ENCODE results near the gene BTF3. TPM values are rescaled to one million over a fixed set of nuclear protein-coding genes. Genes with fewer than 3 reads are reported as not detected.

The BTF3 gene
- total RNA-seq, 1 experiment from 2014 or later: 861 TPM

GRCh38 chr5:73525606-73526203 lies 27.5 kb downstream of the BTF3 start:
- no peak overlapping the region for H3K18ac ChIP-seq (ENCODE audit: insufficient read length, low read depth, low read length)
- no CpG with 5 or more reads among the region's 3 CpGs for WGBS (ENCODE audit: extremely low coverage, insufficient read length, low lambda C conversion rate)
- H2AFZ ChIP-seq (ENCODE audit: low read length): no peak overlapping the region
- H3K36me3 Mint-ChIP-seq (ENCODE audit: insufficient read depth in 1 of 3, low read depth in 3 of 3): no peaks in the 10 kb centered on the region
- DNase-seq: no peak
- H3K4me1 ChIP-seq (ENCODE audit: insufficient read depth, low read length): peaks cover 2% of the 10 kb centered on the region; the same call in 1 of the 2 replicates
- TF ChIP-seq, protein P1, sequence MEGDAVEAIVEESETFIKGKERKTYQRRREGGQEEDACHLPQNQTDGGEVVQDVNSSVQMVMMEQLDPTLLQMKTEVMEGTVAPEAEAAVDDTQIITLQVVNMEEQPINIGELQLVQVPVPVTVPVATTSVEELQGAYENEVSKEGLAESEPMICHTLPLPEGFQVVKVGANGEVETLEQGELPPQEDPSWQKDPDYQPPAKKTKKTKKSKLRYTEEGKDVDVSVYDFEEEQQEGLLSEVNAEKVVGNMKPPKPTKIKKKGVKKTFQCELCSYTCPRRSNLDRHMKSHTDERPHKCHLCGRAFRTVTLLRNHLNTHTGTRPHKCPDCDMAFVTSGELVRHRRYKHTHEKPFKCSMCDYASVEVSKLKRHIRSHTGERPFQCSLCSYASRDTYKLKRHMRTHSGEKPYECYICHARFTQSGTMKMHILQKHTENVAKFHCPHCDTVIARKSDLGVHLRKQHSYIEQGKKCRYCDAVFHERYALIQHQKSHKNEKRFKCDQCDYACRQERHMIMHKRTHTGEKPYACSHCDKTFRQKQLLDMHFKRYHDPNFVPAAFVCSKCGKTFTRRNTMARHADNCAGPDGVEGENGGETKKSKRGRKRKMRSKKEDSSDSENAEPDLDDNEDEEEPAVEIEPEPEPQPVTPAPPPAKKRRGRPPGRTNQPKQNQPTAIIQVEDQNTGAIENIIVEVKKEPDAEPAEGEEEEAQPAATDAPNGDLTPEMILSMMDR (conservative IDR thresholded peaks at IDR 0.05): no peak
- H3K9me3 Mint-ChIP-seq: no peaks in the 10 kb centered on the region
- no peak overlapping the region for H4K5ac ChIP-seq (ENCODE audit: insufficient read length, low read depth, low read length)
- H3K27me3 ChIP-seq (ENCODE audit: insufficient read depth, low read length): no peaks in the 10 kb centered on the region
- H2AK5ac ChIP-seq (ENCODE audit: insufficient read length, low read length): no peak overlapping the region
- no peak overlapping the region for H3K9ac ChIP-seq (ENCODE audit: extremely low read depth, insufficient read length, low read length)
- H3K23me2 ChIP-seq (ENCODE audit: insufficient read length, low read depth, low read length, poor library complexity, severe bottlenecking): no peaks in the 10 kb centered on the region
- no peak overlapping the region for H2BK20ac ChIP-seq (ENCODE audit: low read depth, low read length, poor library complexity, severe bottlenecking)
- H3K27me3 Mint-ChIP-seq (ENCODE audit: low read depth): no peaks in the 10 kb centered on the region
- no peak overlapping the region for H2BK15ac ChIP-seq (ENCODE audit: low read depth, low read length)
- H3K4ac ChIP-seq (ENCODE audit: low read depth, low read length): no peak overlapping the region
- H3K4me1 Mint-ChIP-seq: peaks cover 9 to 16% of the 10 kb centered on the region in 2 experiments
- no peaks in the 10 kb centered on the region for H3K79me1 ChIP-seq (ENCODE audit: insufficient read depth, low read depth, low read length, poor library complexity, severe bottlenecking)
- no peak overlapping the region for H2BK12ac ChIP-seq (ENCODE audit: insufficient read length, low read depth, low read length)
- no peak overlapping the region for H3T11ph ChIP-seq (ENCODE audit: low read length)
- H3K27ac Mint-ChIP-seq: no peak overlapping the region
- H4K8ac ChIP-seq (replicated peaks; ENCODE audit: insufficient read length, low read depth, low read length): no peak overlapping the region
- no peak overlapping the region for H3K4me2 ChIP-seq (ENCODE audit: insufficient read depth, insufficient read length, low read length)
- no peak overlapping the region for H3K4me3 Mint-ChIP-seq
- no peak overlapping the region for H3K56ac ChIP-seq (ENCODE audit: insufficient read length, low read depth, low read length)
- no peaks in the 10 kb centered on the region for H3K79me2 ChIP-seq (ENCODE audit: insufficient read depth, low read length)
- H3K27ac ChIP-seq (ENCODE audit: insufficient read length, low read depth, low read length): no peak overlapping the region
- H4K91ac ChIP-seq (ENCODE audit: insufficient read length, low read depth, low read length): no peak overlapping the region
- no peak overlapping the region for H2BK5ac ChIP-seq (ENCODE audit: insufficient read length, low read length)
- no peak overlapping the region for H3K23ac ChIP-seq (ENCODE audit: insufficient read length, low read depth, low read length)
- no peaks in the 10 kb centered on the region for H3K9me3 ChIP-seq (ENCODE audit: control insufficient read depth, low read depth, low read length)
- no peak overlapping the region for H2BK120ac ChIP-seq (ENCODE audit: low read depth, low read length, poor library complexity, severe bottlenecking)
- no peaks in the 10 kb centered on the region for H4K20me1 ChIP-seq (ENCODE audit: control insufficient read depth, insufficient read depth, insufficient read length)
- no peak overlapping the region for H3K14ac ChIP-seq (ENCODE audit: insufficient read depth, low read length)

Measured in H9 (cell line).